Measurements from ENCODE around the gene DNAI2. TPM values are rescaled to one million over a fixed set of nuclear protein-coding genes. Genes with fewer than 3 reads are reported as not detected.

DNAI2 gene
- total RNA-seq, 4 donors from 2014 or later, result not detected

- Histone ChIP-seq H3K27ac (no peak overlapping the region), H3K4me1 (peaks cover 0 to 14% (median 4%) of the 10 kb centered on the region in 4 donors), H3K9me3 (no peaks in the 10 kb centered on the region), H3K27me3 (no peaks in the 10 kb centered on the region), H3K4me3 (no peak overlapping the region), H3K36me3 (no peaks in the 10 kb centered on the region)
- no peak for DNase-seq
- no peak for TF ChIP-seq CTCF (IDR thresholded peaks at IDR 0.05)
- no peak for TF ChIP-seq POLR2A (IDR thresholded peaks at IDR 0.05)
Observed at GRCh38 chr17:74328487-74328886, 54.5 kb downstream of the DNAI2 start.

GRCh38 chr17:74329378-74329777 lies 55.3 kb downstream of the DNAI2 start:
- H3K27ac ChIP-seq, result no peak overlapping the region
- TF ChIP-seq POLR2A (IDR thresholded peaks at IDR 0.05) (no peak), CTCF (IDR thresholded peaks at IDR 0.05) (no peak)
- H3K4me3 ChIP-seq, result no peak overlapping the region
- no peak for DNase-seq
- H3K4me1 ChIP-seq, result peaks cover 0 to 14% (median 4%) of the 10 kb centered on the region in 4 donors
- no peaks in the 10 kb centered on the region for H3K27me3 ChIP-seq
- no peaks in the 10 kb centered on the region for H3K9me3 ChIP-seq
- H3K36me3 ChIP-seq, result no peaks in the 10 kb centered on the region

- TF ChIP-seq POLR2A (IDR thresholded peaks at IDR 0.05) (no peak), CTCF (IDR thresholded peaks at IDR 0.05) (no peak)
- H3K4me3 ChIP-seq, result no peak overlapping the region
- no peaks in the 10 kb centered on the region for H3K27me3 ChIP-seq
- no peak overlapping the region for H3K27ac ChIP-seq
- no peak for DNase-seq
- H3K9me3 ChIP-seq, result no peaks in the 10 kb centered on the region
- peaks cover 0 to 14% (median 4%) of the 10 kb centered on the region in 4 donors for H3K4me1 ChIP-seq
- H3K36me3 ChIP-seq, result no peaks in the 10 kb centered on the region
Observed at GRCh38 chr17:74330446-74330845, 56.4 kb downstream of the DNAI2 start.

- no peaks in the 10 kb centered on the region for H3K36me3 ChIP-seq
- peak overlapping the region in 1 of 4 donors; percentile 8 for H3K27ac ChIP-seq
- no peaks in the 10 kb centered on the region for H3K9me3 ChIP-seq
- no peaks in the 10 kb centered on the region for H3K27me3 ChIP-seq
- H3K4me3 ChIP-seq, result no peak overlapping the region
- no peaks in the 10 kb centered on the region for H3K4me1 ChIP-seq
- no peak for TF ChIP-seq CTCF (IDR thresholded peaks at IDR 0.05)
- no peak for TF ChIP-seq POLR2A (IDR thresholded peaks at IDR 0.05)
- DNase-seq, result no peak
Observed at GRCh38 chr17:74332017-74332650, 58.1 kb downstream of the DNAI2 start.

GRCh38 chr17:74332763-74333283 lies 58.8 kb downstream of the DNAI2 start:
- no peaks in the 10 kb centered on the region for H3K27me3 ChIP-seq
- no peaks in the 10 kb centered on the region for H3K36me3 ChIP-seq
- peak in 1 of 3 donors; percentile 57 for DNase-seq
- H3K9me3 ChIP-seq, result no peaks in the 10 kb centered on the region
- H3K4me3 ChIP-seq, result no peak overlapping the region
- H3K27ac ChIP-seq, result peak overlapping the region in 1 of 4 donors; percentile 8
- no peaks in the 10 kb centered on the region for H3K4me1 ChIP-seq
- no peak for TF ChIP-seq CTCF (IDR thresholded peaks at IDR 0.05)
- TF ChIP-seq POLR2A (IDR thresholded peaks at IDR 0.05), result no peak
